T-helper 1 cell treated with Interleukin-12 subunit alpha and Interleukin-12 subunit beta and Interleukin-4 antibody, amounts not matched to agents 30 μg/mL and 1 μg/mL, for 36 hours (primary cell): ENCODE measurements around the gene S100A7.
"Not testable (repeated sequence)": the region's sequence is repeated elsewhere in the genome, so short reads cannot be mapped to it uniquely, and the experiment has no call there.

ENCODE experiments used
- H3K27ac Mint-ChIP-seq: one replicate; pipeline ENCODE4 v1.8.0; 2021; ENCODE audit warnings: mild to moderate bottlenecking, mixed read lengths
- H3K27me3 Mint-ChIP-seq: one replicate; pipeline ENCODE4 v1.8.0; 2021; ENCODE audit warnings: low read depth, mixed read lengths
- H3K36me3 Mint-ChIP-seq: one replicate; pipeline ENCODE4 v1.8.0; 2021; ENCODE audit warnings: low read depth, mixed read lengths
- H3K4me1 Mint-ChIP-seq: one replicate; pipeline ENCODE4 v1.8.0; 2021; ENCODE audit warnings: low read depth, mixed read lengths
- H3K4me3 Mint-ChIP-seq: one replicate; pipeline ENCODE4 v1.8.0; 2021; ENCODE audit warnings: mild to moderate bottlenecking, moderate library complexity, mixed read lengths
- H3K9me3 Mint-ChIP-seq: one replicate; pipeline ENCODE4 v1.8.0; 2021; ENCODE audit warnings: mixed read lengths

S100A7 gene

GRCh38 chr1:153456396-153456795 lies 4.1 kb downstream of the S100A7 start:
- Mint-ChIP-seq H3K4me3 (no peak overlapping the region), H3K9me3 (no peaks in the 10 kb centered on the region), H3K4me1 (no peaks in the 10 kb centered on the region), H3K27ac (no peak overlapping the region), H3K27me3 (peaks cover 8% of the 10 kb centered on the region), H3K36me3 (no peaks in the 10 kb centered on the region)

- not testable (repeated sequence) for H3K27ac Mint-ChIP-seq, H3K27me3 Mint-ChIP-seq, H3K4me1 Mint-ChIP-seq
These were observed 11.6 kb downstream of the S100A7 start for GRCh38 chr1:153448851-153449250.

GRCh38 chr1:153447498-153448170 lies 12.8 kb downstream of the S100A7 start:
- no peaks in the 10 kb centered on the region for H3K9me3 Mint-ChIP-seq
- no peaks in the 10 kb centered on the region for H3K4me1 Mint-ChIP-seq
- peaks cover 8% of the 10 kb centered on the region for H3K27me3 Mint-ChIP-seq
- H3K36me3 Mint-ChIP-seq = no peaks in the 10 kb centered on the region
- H3K4me3 Mint-ChIP-seq = no peak overlapping the region
- H3K27ac Mint-ChIP-seq = no peak overlapping the region

More at GRCh38 chr1:153448851-153449250, 11.6 kb downstream of the S100A7 start:
- H3K9me3 Mint-ChIP-seq, H3K4me3 Mint-ChIP-seq, H3K36me3 Mint-ChIP-seq: not testable (repeated sequence)

- Mint-ChIP-seq H3K9me3 (no peaks in the 10 kb centered on the region), H3K27ac (no peak overlapping the region), H3K27me3 (peaks cover 8% of the 10 kb centered on the region), H3K36me3 (no peaks in the 10 kb centered on the region), H3K4me3 (no peak overlapping the region), H3K4me1 (no peaks in the 10 kb centered on the region)
These were observed 16.4 kb downstream of the S100A7 start for GRCh38 chr1:153444078-153444477.

GRCh38 chr1:153443486-153443885 lies 17.0 kb downstream of the S100A7 start:
- Mint-ChIP-seq H3K27me3 (peaks cover 4% of the 10 kb centered on the region), H3K27ac (no peak overlapping the region), H3K36me3 (no peaks in the 10 kb centered on the region), H3K4me3 (no peak overlapping the region), H3K4me1 (no peaks in the 10 kb centered on the region), H3K9me3 (no peaks in the 10 kb centered on the region)

GRCh38 chr1:153441238-153441755 lies 19.2 kb downstream of the S100A7 start:
- Mint-ChIP-seq H3K9me3 (no peaks in the 10 kb centered on the region), H3K4me1 (no peaks in the 10 kb centered on the region), H3K27me3 (peaks cover under 1% of the 10 kb centered on the region), H3K27ac (no peak overlapping the region), H3K36me3 (no peaks in the 10 kb centered on the region), H3K4me3 (no peak overlapping the region)

- Mint-ChIP-seq H3K36me3 (no peaks in the 10 kb centered on the region), H3K4me3 (no peak overlapping the region), H3K27me3 (no peaks in the 10 kb centered on the region), H3K27ac (no peak overlapping the region), H3K9me3 (no peaks in the 10 kb centered on the region), H3K4me1 (no peaks in the 10 kb centered on the region)
These were observed 21.2 kb downstream of the S100A7 start for GRCh38 chr1:153439273-153439672.

GRCh38 chr1:153438599-153438998 lies 21.9 kb downstream of the S100A7 start:
- Mint-ChIP-seq H3K27me3 (no peaks in the 10 kb centered on the region), H3K9me3 (no peaks in the 10 kb centered on the region), H3K27ac (no peak overlapping the region), H3K4me3 (no peak overlapping the region), H3K36me3 (no peaks in the 10 kb centered on the region), H3K4me1 (no peaks in the 10 kb centered on the region)

GRCh38 chr1:153437236-153437635 lies 23.2 kb downstream of the S100A7 start:
- Mint-ChIP-seq H3K4me1 (no peaks in the 10 kb centered on the region), H3K4me3 (no peak overlapping the region), H3K27me3 (no peaks in the 10 kb centered on the region), H3K27ac (no peak overlapping the region), H3K36me3 (no peaks in the 10 kb centered on the region), H3K9me3 (no peaks in the 10 kb centered on the region)

- Mint-ChIP-seq H3K27me3 (no peaks in the 10 kb centered on the region), H3K4me1 (no peaks in the 10 kb centered on the region), H3K9me3 (no peaks in the 10 kb centered on the region), H3K36me3 (no peaks in the 10 kb centered on the region), H3K27ac (no peak overlapping the region), H3K4me3 (no peak overlapping the region)
These were observed 25.6 kb downstream of the S100A7 start for GRCh38 chr1:153434746-153435455.

- Mint-ChIP-seq H3K27ac (no peak overlapping the region), H3K36me3 (no peaks in the 10 kb centered on the region), H3K4me1 (no peaks in the 10 kb centered on the region), H3K4me3 (no peak overlapping the region), H3K27me3 (no peaks in the 10 kb centered on the region), H3K9me3 (no peaks in the 10 kb centered on the region)
These were observed 27.4 kb downstream of the S100A7 start for GRCh38 chr1:153432874-153433681.

GRCh38 chr1:153431928-153432327 lies 28.5 kb downstream of the S100A7 start:
- no peaks in the 10 kb centered on the region for H3K9me3 Mint-ChIP-seq
- H3K4me3 Mint-ChIP-seq = no peak overlapping the region
- no peaks in the 10 kb centered on the region for H3K36me3 Mint-ChIP-seq
- no peaks in the 10 kb centered on the region for H3K27me3 Mint-ChIP-seq
- no peaks in the 10 kb centered on the region for H3K4me1 Mint-ChIP-seq
- no peak overlapping the region for H3K27ac Mint-ChIP-seq

- Mint-ChIP-seq H3K27ac (no peak overlapping the region), H3K9me3 (no peaks in the 10 kb centered on the region), H3K4me1 (no peaks in the 10 kb centered on the region), H3K4me3 (no peak overlapping the region), H3K27me3 (no peaks in the 10 kb centered on the region), H3K36me3 (no peaks in the 10 kb centered on the region)
These were observed 29.0 kb downstream of the S100A7 start for GRCh38 chr1:153431427-153431826.

GRCh38 chr1:153431002-153431401 lies 29.4 kb downstream of the S100A7 start:
- H3K4me3 Mint-ChIP-seq = no peak overlapping the region
- H3K27me3 Mint-ChIP-seq = no peaks in the 10 kb centered on the region
- H3K9me3 Mint-ChIP-seq = no peaks in the 10 kb centered on the region
- H3K27ac Mint-ChIP-seq = no peak overlapping the region
- no peaks in the 10 kb centered on the region for H3K4me1 Mint-ChIP-seq
- H3K36me3 Mint-ChIP-seq = no peaks in the 10 kb centered on the region
